ENCODE results near the gene FGF8.

Gene FGF8

GRCh38 chr10:101781655-101781983 is 5.7 kb upstream of the FGF8 start:
- TF ChIP-seq CTCF (IDR thresholded peaks at IDR 0.05; ENCODE audit: borderline replicate concordance, insufficient read depth, low read depth, low read length): no peak
- no peak overlapping the region for H3K4me3 ChIP-seq (ENCODE audit: low read depth, low read length)

GRCh38 chr10:101780818-101781654 is 5.1 kb upstream of the FGF8 start:
- TF ChIP-seq CTCF (IDR thresholded peaks at IDR 0.05; ENCODE audit: borderline replicate concordance, insufficient read depth, low read depth, low read length): peak; percentile 95
- H3K4me3 ChIP-seq (ENCODE audit: low read depth, low read length): no peak overlapping the region

- H3K4me3 ChIP-seq (ENCODE audit: low read depth, low read length): peak overlapping the region; percentile 27
Observed at GRCh38 chr10:101780187-101780817, 4.4 kb upstream of the FGF8 start.

GRCh38 chr10:101779544-101780186 is 3.8 kb upstream of the FGF8 start:
- peak; percentile 90 for TF ChIP-seq CTCF (IDR thresholded peaks at IDR 0.05; ENCODE audit: borderline replicate concordance, insufficient read depth, low read depth, low read length)
- H3K4me3 ChIP-seq (ENCODE audit: low read depth, low read length): peak overlapping the region; percentile 40

More at GRCh38 chr10:101780187-101780817, 4.4 kb upstream of the FGF8 start:
- TF ChIP-seq CTCF (IDR thresholded peaks at IDR 0.05; ENCODE audit: borderline replicate concordance, insufficient read depth, low read depth, low read length): no peak

GRCh38 chr10:101778781-101779543 is 3.0 kb upstream of the FGF8 start:
- no peak for TF ChIP-seq CTCF (IDR thresholded peaks at IDR 0.05; ENCODE audit: borderline replicate concordance, insufficient read depth, low read depth, low read length)
- peak overlapping the region; percentile 40 for H3K4me3 ChIP-seq (ENCODE audit: low read depth, low read length)

- no peak for TF ChIP-seq CTCF (IDR thresholded peaks at IDR 0.05; ENCODE audit: borderline replicate concordance, insufficient read depth, low read depth, low read length)
- no peak overlapping the region for H3K4me3 ChIP-seq (ENCODE audit: low read depth, low read length)
Observed at GRCh38 chr10:101778151-101778780, 2.4 kb upstream of the FGF8 start.

All from GM12875 (cell line).